ENCODE measurements around the gene OR10A3. TPM values are rescaled to one million over a fixed set of nuclear protein-coding genes. Genes with fewer than 3 reads are reported as not detected.

OR10A3 gene
- total RNA-seq, 1 donor from 2014 or later, result not detected

DNA sequence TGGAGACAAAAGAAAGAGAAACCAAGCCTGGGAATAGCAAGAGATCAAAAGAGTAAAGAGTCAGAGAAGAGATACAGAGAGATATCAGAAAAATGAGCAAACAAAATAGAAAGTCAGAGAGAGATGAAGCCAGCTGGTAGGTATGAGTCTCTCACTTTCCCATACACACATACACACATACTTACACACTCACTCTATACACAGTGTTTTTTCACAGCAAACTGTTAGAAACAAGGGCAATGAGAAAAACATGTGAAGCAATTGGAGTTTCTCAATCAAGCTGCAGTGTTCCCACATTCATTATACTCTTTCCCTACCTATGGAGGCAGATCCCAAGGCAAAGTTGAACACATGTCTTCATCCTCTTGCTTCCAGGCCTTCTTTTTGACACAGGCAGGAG, 26.3 kb upstream of the OR10A3 start:
- H3K4me3 ChIP-seq (ENCODE audit: low read depth, low read length), result no peak overlapping the region
- TF ChIP-seq, protein P1, sequence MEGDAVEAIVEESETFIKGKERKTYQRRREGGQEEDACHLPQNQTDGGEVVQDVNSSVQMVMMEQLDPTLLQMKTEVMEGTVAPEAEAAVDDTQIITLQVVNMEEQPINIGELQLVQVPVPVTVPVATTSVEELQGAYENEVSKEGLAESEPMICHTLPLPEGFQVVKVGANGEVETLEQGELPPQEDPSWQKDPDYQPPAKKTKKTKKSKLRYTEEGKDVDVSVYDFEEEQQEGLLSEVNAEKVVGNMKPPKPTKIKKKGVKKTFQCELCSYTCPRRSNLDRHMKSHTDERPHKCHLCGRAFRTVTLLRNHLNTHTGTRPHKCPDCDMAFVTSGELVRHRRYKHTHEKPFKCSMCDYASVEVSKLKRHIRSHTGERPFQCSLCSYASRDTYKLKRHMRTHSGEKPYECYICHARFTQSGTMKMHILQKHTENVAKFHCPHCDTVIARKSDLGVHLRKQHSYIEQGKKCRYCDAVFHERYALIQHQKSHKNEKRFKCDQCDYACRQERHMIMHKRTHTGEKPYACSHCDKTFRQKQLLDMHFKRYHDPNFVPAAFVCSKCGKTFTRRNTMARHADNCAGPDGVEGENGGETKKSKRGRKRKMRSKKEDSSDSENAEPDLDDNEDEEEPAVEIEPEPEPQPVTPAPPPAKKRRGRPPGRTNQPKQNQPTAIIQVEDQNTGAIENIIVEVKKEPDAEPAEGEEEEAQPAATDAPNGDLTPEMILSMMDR (conservative IDR thresholded peaks at IDR 0.05; ENCODE audit: low read depth, low read length), result no peak
- no peak for DNase-seq (ENCODE audit: low read depth)

DNA sequence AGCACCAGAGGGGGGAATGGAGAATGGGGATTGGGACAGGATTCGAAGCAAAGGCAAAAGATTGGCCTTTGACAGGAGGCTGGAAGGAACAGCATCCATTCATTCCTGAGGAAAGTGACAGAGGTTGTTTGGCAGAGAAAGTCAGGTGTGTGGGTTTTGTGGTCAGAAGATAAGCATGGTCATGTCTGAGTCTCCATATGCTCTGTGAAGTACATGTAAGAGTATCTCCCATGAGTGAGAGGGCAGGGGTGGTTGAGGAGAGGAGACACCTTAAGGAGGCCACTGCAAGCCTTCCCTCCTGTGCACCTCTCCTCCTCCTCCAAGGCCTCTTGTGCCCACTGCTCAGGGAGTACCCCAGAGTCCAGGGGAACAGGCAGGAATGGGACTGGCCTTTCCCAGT, 25.6 kb upstream of the OR10A3 start:
- no peak overlapping the region for H3K4me3 ChIP-seq (ENCODE audit: low read depth, low read length)
- TF ChIP-seq, protein P1 (conservative IDR thresholded peaks at IDR 0.05; ENCODE audit: low read depth, low read length), result no peak
- no peak for DNase-seq (ENCODE audit: low read depth)

DNA sequence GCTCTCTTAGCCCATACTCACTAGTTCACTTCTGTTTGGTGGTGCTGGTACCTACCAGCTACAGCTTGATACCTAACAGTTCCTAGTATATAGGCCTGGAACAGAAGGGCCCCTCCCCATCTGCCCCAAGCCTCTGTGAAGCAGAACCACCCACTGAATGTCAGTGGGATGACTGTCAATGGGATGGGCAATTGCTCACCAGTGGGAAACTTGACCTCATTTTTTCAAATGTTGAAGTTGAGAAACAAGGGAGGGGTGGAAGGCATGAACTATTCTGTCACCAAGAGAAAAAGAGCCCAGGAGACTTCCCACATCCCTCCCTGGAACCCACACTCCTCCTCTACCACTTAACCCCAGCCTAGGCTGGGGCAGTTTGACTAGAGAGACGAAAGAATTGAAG, 23.9 kb upstream of the OR10A3 start, which contains the start of gene NLRP10:
TSS of gene NLRP10 (minus strand) at position 62 of the 400 bp plus-strand sequence. CDS start 1,952 bp downstream, outside the sequence.
- no peak within 1 kb of the TSS for H3K4me3 ChIP-seq (ENCODE audit: low read depth, low read length)
- DNase-seq (ENCODE audit: low read depth), result peak; percentile 55
- TF ChIP-seq, protein P1 (conservative IDR thresholded peaks at IDR 0.05; ENCODE audit: low read depth, low read length), result no peak

DNA sequence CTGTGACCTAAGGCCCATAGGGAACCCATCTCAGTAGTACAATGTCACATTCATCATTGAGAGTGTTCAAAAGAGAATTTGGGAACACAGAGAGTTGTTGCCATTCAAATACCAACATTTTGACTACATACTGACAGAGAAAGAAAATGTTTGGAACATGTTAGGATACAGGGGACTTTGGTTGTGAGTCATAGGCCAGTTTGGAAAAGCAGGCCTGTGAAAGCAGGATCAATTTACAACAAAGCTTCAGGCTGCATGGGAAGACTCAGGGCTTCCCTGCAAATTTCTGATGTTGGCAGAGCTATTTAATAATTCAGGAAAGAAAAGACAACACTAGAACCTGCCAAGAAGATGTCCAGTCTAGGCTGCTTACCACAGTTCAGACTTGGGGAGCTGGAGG, 23.4 kb upstream of the OR10A3 start:
- no peak overlapping the region for H3K4me3 ChIP-seq (ENCODE audit: low read depth, low read length)
- no peak for DNase-seq (ENCODE audit: low read depth)

DNA sequence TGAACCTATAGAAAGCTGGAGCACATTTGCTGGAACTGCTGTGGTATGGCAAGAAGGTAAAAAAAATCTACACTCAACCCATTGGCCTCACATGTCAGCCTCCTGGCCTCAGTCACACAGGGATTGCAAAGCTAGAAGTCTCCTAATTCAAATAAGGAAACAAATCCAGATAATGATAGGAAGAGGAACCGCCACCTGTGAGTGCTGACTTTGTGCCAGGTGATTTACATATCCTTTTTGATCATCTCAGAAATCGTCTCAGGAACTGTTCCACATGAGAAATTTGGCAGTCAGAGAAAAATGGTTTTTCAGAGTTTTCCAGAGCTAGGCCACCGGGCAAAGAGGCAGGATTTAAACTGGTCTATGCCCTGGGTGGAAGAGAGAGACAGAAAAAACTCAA, 22.8 kb upstream of the OR10A3 start:
- no peak for DNase-seq (ENCODE audit: low read depth)
- TF ChIP-seq, protein P1 (conservative IDR thresholded peaks at IDR 0.05; ENCODE audit: low read depth, low read length), result no peak
- no peak overlapping the region for H3K4me3 ChIP-seq (ENCODE audit: low read depth, low read length)

More for the DNA sequence above, 23.4 kb upstream of the OR10A3 start:
- TF ChIP-seq, protein P1 (conservative IDR thresholded peaks at IDR 0.05; ENCODE audit: low read depth, low read length), result no peak

DNA sequence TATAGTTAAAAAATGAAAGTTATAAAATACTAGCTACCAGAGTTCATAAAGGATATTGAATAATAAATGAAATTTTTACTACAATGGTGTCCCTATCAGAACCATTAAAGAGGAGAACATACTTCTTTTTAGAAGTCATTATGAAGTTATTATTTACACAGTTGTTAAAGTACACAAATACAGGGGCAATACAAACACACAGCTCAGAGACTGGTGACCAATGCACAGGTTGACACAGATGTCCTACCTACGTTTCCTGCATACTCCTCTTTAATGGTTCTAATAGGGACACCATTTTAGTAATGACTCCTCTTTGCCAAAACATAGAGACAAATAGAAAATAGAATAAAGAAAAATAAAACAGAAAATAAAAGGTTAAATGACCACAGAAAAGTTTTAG, 13.7 kb upstream of the OR10A3 start:
- DNase-seq (ENCODE audit: low read depth), result no peak
- no peak overlapping the region for H3K4me3 ChIP-seq (ENCODE audit: low read depth, low read length)
- TF ChIP-seq, protein P1 (conservative IDR thresholded peaks at IDR 0.05; ENCODE audit: low read depth, low read length), result no peak

DNA sequence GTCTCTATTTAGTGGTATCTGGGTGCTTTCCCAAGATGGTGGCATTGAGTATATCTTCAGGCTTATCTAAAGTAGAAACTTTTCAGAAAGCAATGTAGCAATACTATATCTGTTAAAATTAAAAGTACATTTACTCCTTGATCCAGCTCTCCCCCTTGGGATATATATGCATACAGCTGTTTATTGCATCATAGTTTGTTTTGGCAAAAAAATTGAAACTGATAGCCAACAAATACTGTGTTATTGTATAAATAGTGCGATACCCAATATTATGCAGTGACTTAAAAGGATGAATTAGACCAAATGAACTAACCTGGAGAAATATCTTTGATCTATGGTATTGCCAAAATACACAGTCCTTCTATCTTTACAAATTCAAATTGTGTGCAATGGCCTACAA, 8.4 kb upstream of the OR10A3 start:
- no peak overlapping the region for H3K4me3 ChIP-seq (ENCODE audit: low read depth, low read length)
- no peak for DNase-seq (ENCODE audit: low read depth)
- TF ChIP-seq, protein P1 (conservative IDR thresholded peaks at IDR 0.05; ENCODE audit: low read depth, low read length), result no peak

Data from epithelial cell of proximal tubule (primary cell).